ENCODE results near the gene PARP3. TPM values are rescaled to one million over a fixed set of nuclear protein-coding genes. Genes with fewer than 3 reads are reported as not detected.

The PARP3 gene
- total and polyA plus RNA-seq, 10 of the 15 experiments (the other 5 are each of a cell fraction or from before 2014, with no cell fraction given) = 2.1 to 31.2 (median 19.5) TPM

GRCh38 chr3:51944451-51945021 lies 2.4 kb downstream of the PARP3 start (continued):
- TF ChIP-seq BCL3 (IDR thresholded peaks at IDR 0.05; ENCODE audit: borderline replicate concordance, insufficient read depth, low read depth, low read length, poor library complexity, severe bottlenecking) (no peak), FOS (IDR thresholded peaks at IDR 0.05; ENCODE audit: borderline replicate concordance, extremely low read depth, insufficient read length) (no peak), HDGF (IDR thresholded peaks at IDR 0.05) (no peak), TBL1XR1 (IDR thresholded peaks at IDR 0.05; ENCODE audit: low read depth, low read length) (no peak), NFIC (IDR thresholded peaks at IDR 0.05; ENCODE audit: low read depth, low read length) (no peak), POLR2A (IDR thresholded peaks at IDR 0.05; ENCODE audit: low read depth, low read length) (no peak)

- TF ChIP-seq CBX3 (IDR thresholded peaks at IDR 0.05; ENCODE audit: borderline replicate concordance, low read depth) (no peak), PML (IDR thresholded peaks at IDR 0.05; ENCODE audit: low read length) (no peak), POLR2AphosphoS5 (IDR thresholded peaks at IDR 0.05; ENCODE audit: low read length) (no peak), BHLHE40 (IDR thresholded peaks at IDR 0.05; ENCODE audit: borderline replicate concordance in 1 of 2, low read depth in 2 of 2, low read length in 1 of 2) (no peak)
- Histone ChIP-seq H3K9ac (ENCODE audit: control insufficient read depth, insufficient read depth, low read length) (no peak overlapping the region), H3K4me3 (no peak overlapping the region), H3K9me3 (replicated peaks; ENCODE audit: control insufficient read depth, insufficient read depth, low read length) (no peaks in the 10 kb centered on the region), H2AFZ (ENCODE audit: control insufficient read depth, low read depth, low read length) (no peak overlapping the region), H3K79me2 (ENCODE audit: control insufficient read depth, insufficient read depth, low read length) (peaks cover 20% of the 10 kb centered on the region), H3K4me1 (ENCODE audit: control insufficient read depth, insufficient read depth, low read length) (peaks cover 11% of the 10 kb centered on the region), H3K4me2 (ENCODE audit: control insufficient read depth, insufficient read depth) (no peak overlapping the region), H3K27ac (ENCODE audit: control insufficient read depth, insufficient read depth) (no peak overlapping the region), H3K27me3 (replicated peaks in 1 of 2; ENCODE audit: control insufficient read depth in 2 of 2, insufficient read depth in 2 of 2, low read length in 1 of 2) (no peaks in the 10 kb centered on the region), H3K36me3 (ENCODE audit: control insufficient read depth in 2 of 2, insufficient read depth in 2 of 2, low read length in 1 of 2) (peaks cover 0 to 2% of the 10 kb centered on the region in 2 experiments; a peak in 1 of 4 replicates), H4K20me1 (ENCODE audit: control insufficient read depth, insufficient read depth) (no peaks in the 10 kb centered on the region)
- ATAC-seq = no peak
- FAIRE-seq = no peak
- WGBS (ENCODE audit: insufficient coverage, insufficient replicate concordance, low lambda C conversion rate, missing lambda C conversion rate) = 97% methylated on average over 17 of the region's 18 CpGs
- intact Hi-C loops (cut with micrococcal nuclease; ENCODE audit: unreplicated experiment) = no loop called here
- POLR2A ChIA-PET = interaction anchor here (0.7 kb wide), 1 partner anchor 512 kb away, joined by 4 read pairs; no protein-coding TSS in a partner anchor
- in situ Hi-C loops (cut with MboI) = no loop called here
- RAD21 ChIA-PET (ENCODE audit: unreplicated experiment) = no interaction called here
- BruUV-seq (replicated peaks) = no TSS peak
- SMC1A ChIA-PET (ENCODE audit: uncharacterized antibody, unreplicated experiment) = no interaction called here
- DNase-seq (ENCODE audit: low read depth, low spot score) = no peak
- CTCF ChIA-PET = interaction anchor here (4.8 kb wide), 1 partner anchor 29 kb away, joined by 79 read pairs; the partner anchor contains the start of genes ABHD14A and ABHD14B
These were observed 3.1 kb downstream of the PARP3 start for GRCh38 chr3:51945031-51945840.

All from GM12878 (cell line).